ENCODE results near the gene BRSK1. TPM values are rescaled to one million over a fixed set of nuclear protein-coding genes. Genes with fewer than 3 reads are reported as not detected.

BRSK1 gene
- total RNA-seq, 1 donor from 2014 or later, result 1.3 TPM

GRCh38 chr19:55256562-55257460, 27.0 kb upstream of the BRSK1 start:
- H3K27ac ChIP-seq, result no peak overlapping the region
- intact Hi-C loops (cut with DNase I), result no loop called here
- H3K36me3 ChIP-seq, result no peaks in the 10 kb centered on the region
- no peak for TF ChIP-seq CTCF (IDR thresholded peaks at IDR 0.05)
- H3K9me3 ChIP-seq, result no peaks in the 10 kb centered on the region
- peaks cover 46% of the 10 kb centered on the region for H3K4me1 ChIP-seq
- no peak for DNase-seq
- no peak for ATAC-seq
- no peaks in the 10 kb centered on the region for H3K27me3 ChIP-seq
- peak overlapping the region; percentile 86 for H3K4me3 ChIP-seq

- no peak for DNase-seq
- H3K27ac ChIP-seq, result peak overlapping the region; percentile 92
Observed at GRCh38 chr19:55257461-55258420, 26.1 kb upstream of the BRSK1 start.

DNA sequence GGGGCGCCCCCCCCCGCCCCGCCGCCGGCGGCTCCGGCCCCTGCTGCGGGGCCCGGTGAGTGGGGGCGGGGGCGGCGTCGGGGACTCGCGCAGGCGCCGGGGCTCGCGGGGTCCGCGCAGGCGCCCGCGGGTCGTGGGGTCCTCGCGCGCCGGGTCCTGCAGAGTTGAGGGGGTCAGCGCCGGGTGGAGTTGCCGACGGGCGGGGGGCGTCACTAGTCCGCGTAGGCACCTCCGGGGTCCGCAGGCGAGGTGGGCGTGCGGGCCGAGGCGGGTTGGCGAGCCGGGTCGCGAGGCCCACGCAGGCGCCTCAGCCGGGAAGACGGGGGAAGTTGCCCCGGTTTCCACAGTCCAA, 25.3 kb upstream of the BRSK1 start:
- Histone ChIP-seq H3K27me3 (no peaks in the 10 kb centered on the region), H3K27ac (peak overlapping the region; percentile 92), H3K4me3 (peak overlapping the region; percentile 86), H3K9me3 (no peaks in the 10 kb centered on the region), H3K36me3 (no peaks in the 10 kb centered on the region), H3K4me1 (peaks cover 38% of the 10 kb centered on the region)
- intact Hi-C loops (cut with DNase I), result no loop called here
- DNase-seq (no peak), ATAC-seq (peak; percentile 1)
- TF ChIP-seq CTCF (IDR thresholded peaks at IDR 0.05), result no peak

More at GRCh38 chr19:55257461-55258420, 26.1 kb upstream of the BRSK1 start:
- no peak for TF ChIP-seq CTCF (IDR thresholded peaks at IDR 0.05)
- peaks cover 38% of the 10 kb centered on the region for H3K4me1 ChIP-seq
- ATAC-seq, result no peak
- H3K27me3 ChIP-seq, result no peaks in the 10 kb centered on the region
- peak overlapping the region; percentile 86 for H3K4me3 ChIP-seq
- no peaks in the 10 kb centered on the region for H3K9me3 ChIP-seq
- intact Hi-C loops (cut with DNase I), result no loop called here
- no peaks in the 10 kb centered on the region for H3K36me3 ChIP-seq

- intact Hi-C loops (cut with DNase I), result no loop called here
- no peaks in the 10 kb centered on the region for H3K27me3 ChIP-seq
- H3K27ac ChIP-seq, result peak within 1 kb of the TSS; percentile 92
- peak within 1 kb of the TSS; percentile 86 for H3K4me3 ChIP-seq
- peaks cover 35% of the 10 kb centered on the region for H3K4me1 ChIP-seq
- ATAC-seq (peak; percentile 95), DNase-seq (peak; percentile 98)
- no peaks in the 10 kb centered on the region for H3K36me3 ChIP-seq
- TF ChIP-seq CTCF (IDR thresholded peaks at IDR 0.05), result no peak
- no peaks in the 10 kb centered on the region for H3K9me3 ChIP-seq
Observed at GRCh38 chr19:55258828-55259539, 24.8 kb upstream of the BRSK1 start, which contains the start of gene PPP6R1. Gene PPP6R1 (minus strand): TSS chr19:55259017. CDS start chr19:55247103, 11,914 bp downstream.

DNA sequence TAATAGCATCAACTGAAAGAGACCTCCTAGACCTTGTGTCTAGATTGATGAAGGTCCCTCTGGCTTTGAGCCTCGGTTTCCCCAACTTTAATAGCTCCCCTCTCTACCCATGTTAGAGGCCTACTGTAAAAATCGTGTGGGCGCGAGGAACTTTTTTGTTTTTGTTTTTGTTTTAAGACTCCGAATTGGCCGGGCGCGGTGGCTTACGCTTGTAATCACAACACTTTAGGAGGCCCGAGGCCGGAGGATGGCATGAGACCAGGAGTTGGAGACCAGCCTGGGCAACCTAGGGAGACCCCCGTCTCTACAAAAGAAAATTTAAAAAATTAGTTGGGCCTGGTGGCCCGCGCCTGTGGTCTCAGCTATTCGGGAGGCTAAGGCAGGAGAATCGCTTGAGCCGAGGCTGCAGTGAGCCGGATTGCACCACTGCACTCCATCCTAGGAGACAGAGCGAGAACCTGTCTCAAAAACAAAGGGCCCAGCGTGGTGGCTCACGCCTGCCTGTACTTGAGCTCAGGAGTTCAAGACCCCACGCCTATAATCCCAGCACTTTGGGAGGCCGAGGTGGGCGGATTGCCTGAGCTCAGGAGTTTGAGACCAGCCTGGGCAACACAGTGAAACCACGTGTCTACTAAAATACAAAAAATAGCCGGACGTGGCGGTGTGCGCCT, 24.1 kb upstream of the BRSK1 start:
- peak overlapping the region; percentile 92 for H3K27ac ChIP-seq
- no peaks in the 10 kb centered on the region for H3K36me3 ChIP-seq
- no peaks in the 10 kb centered on the region for H3K9me3 ChIP-seq
- H3K27me3 ChIP-seq, result no peaks in the 10 kb centered on the region
- ATAC-seq, result no peak
- no peak for TF ChIP-seq CTCF (IDR thresholded peaks at IDR 0.05)
- DNase-seq, result no peak
- intact Hi-C loops (cut with DNase I), result no loop called here
- H3K4me3 ChIP-seq, result peak overlapping the region; percentile 86
- H3K4me1 ChIP-seq, result peaks cover 28% of the 10 kb centered on the region
